H1 (cell line): ENCODE results near the gene ZNF100.

Source experiments
- MAFK ChIP-seq: IDR thresholded peaks from 2 replicates; pipeline ENCODE4 v1.6.1; 2012; ENCODE audit warnings: low read depth, mild to moderate bottlenecking, improper control_type of control experiment, low read length
- NRF1 ChIP-seq: IDR thresholded peaks from 2 replicates; pipeline ENCODE4 v1.6.1; 2011; ENCODE audit warnings: mild to moderate bottlenecking, low read depth, low read length, improper control_type of control experiment
- RNF2 ChIP-seq: fragments of 200-900, 300-1000 bp; sonication (generic); IDR thresholded peaks from 2 replicates; pipeline ENCODE4 v1.7.1; 2016; ENCODE audit warnings: borderline replicate concordance, low read depth, mild to moderate bottlenecking, antibody characterized with exemption, low read length; ENCODE audit not compliant: poor library complexity, severe bottlenecking; ENCODE audit errors: missing control alignments
- TF ChIP-seq, protein P1 (sequence below), 3 experiments: IDR thresholded peaks; 1 replicate in 2 of 3; 2 replicates in 1 of 3; pipeline versions ENCODE4 v1.5.1 to v1.6.1; 2011; ENCODE audit warnings: low read length in 3 of 3, mild to moderate bottlenecking in 3 of 3, inconsistent platforms in 2 of 3, low read depth in 1 of 3, moderate library complexity in 1 of 3; ENCODE audit not compliant: insufficient read depth in 1 of 3; ENCODE audit errors: control extremely low read depth in 1 of 3

DNA sequence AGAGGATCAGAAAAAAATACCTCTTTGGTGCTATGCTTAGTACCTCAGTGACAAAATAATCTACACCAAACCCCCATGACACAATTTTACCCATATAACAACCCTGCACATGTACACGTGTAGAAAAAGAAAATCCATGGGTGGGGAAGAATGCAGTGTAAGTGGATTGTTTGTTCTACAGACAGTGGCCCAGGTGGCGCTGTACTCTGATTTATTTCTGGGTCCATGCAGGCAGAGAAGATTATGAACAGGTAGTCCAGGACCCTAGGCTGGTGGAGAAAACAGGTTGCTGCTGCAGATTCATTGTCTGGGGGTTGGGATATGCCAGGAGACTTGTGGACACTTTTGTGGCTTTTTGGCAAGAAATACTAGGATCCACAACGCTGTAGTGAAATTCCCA, 9.1 kb downstream of the ZNF100 start:
- TF ChIP-seq RNF2 (no peak), NRF1 (no peak), MAFK (no peak)
- TF ChIP-seq, protein P1, sequence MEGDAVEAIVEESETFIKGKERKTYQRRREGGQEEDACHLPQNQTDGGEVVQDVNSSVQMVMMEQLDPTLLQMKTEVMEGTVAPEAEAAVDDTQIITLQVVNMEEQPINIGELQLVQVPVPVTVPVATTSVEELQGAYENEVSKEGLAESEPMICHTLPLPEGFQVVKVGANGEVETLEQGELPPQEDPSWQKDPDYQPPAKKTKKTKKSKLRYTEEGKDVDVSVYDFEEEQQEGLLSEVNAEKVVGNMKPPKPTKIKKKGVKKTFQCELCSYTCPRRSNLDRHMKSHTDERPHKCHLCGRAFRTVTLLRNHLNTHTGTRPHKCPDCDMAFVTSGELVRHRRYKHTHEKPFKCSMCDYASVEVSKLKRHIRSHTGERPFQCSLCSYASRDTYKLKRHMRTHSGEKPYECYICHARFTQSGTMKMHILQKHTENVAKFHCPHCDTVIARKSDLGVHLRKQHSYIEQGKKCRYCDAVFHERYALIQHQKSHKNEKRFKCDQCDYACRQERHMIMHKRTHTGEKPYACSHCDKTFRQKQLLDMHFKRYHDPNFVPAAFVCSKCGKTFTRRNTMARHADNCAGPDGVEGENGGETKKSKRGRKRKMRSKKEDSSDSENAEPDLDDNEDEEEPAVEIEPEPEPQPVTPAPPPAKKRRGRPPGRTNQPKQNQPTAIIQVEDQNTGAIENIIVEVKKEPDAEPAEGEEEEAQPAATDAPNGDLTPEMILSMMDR (IDR thresholded peaks at IDR 0.05; ENCODE audit: control extremely low read depth in 1 of 3, insufficient read depth in 1 of 3, low read depth in 1 of 3, low read length in 3 of 3) = no peak
